NCI-H2107 (cell line): Measurements from ENCODE around the gene NOTUM.

Experiments used
- DNase-seq: peaks from one replicate; lab custom pipeline; 2025; lab: John Stamatoyannopoulos, UW

The NOTUM gene

DNA sequence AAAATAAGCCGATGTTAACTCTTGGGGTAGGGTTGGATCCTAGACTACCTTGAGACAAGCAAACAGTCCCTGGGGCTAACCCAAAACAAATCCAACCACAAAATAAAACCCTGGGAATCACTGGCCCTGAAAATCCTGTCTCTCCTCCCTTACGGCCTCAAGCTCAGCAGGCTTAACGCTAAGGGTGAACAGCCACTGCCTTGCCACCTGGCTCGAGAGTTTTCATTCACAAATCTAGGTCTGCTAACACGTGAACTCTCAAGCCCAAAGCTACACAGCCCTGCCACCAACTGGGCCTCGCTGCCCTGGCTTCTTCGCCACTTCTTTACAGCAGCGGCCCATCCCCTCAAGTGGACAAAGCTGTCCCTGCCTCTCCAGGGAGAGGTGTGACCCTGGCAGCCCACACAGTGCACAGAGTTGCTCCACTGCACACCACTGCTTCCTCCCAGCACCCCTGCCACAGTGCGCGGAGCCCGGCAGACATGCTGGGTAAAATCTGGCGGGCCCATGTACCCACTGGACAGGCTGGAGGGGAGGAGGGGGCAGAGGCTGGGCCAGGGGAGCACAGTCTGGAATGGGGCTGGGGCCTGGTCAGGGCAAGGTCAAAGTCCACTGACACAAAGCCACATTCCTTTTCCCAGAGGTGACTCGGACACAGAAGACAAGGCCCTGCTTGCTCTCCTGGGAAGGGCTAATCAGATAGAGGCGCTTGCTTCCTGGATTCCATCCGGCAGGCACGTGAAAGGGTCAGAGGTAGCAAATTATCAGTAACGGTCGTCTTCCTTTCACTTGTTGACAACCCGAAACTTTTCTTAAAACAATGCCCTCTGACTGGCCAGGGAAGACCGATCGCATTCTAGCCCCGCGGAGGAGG is 50.8 kb downstream of the NOTUM start:
- DNase-seq = no peak

DNA sequence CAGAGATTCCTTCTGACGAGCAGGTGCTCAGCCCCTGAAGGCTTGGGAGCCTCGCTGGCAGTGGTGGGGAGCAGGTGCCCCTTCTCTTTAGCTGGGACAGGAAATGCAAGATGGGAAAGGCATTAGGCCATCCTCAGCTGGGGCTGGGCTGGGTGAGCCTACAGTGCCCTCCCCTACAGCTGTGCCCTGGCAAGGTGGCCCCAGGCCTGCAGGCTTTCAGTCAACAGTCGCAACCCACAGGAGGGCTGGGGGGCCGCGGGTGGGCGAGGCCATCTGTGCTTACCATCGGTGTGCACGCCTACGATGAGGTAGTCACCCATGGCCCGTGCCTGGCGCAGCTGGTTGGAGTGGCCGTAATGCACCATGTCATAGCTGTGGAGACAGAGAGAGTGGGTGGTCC is 51.8 kb downstream of the NOTUM start:
- DNase-seq = no peak

DNA sequence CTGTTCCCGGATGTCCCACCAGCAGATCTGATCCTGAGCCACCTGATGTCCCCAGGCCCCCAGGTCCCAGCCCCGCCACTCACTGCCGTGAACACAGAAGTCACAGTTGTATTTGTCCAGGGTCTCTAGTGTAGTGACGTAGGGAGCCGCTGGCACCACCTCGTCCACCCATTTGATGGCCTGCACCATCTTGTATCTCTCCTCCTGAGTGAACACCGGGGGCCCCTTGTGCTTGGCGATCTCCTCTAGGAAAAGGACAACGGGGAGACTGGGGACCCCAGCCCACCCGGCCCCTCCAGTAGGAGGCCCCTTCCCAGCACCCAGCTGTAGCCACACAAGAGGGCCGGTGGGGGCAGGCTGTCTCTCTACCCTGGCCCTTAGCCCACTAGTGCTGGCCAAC is 52.2 kb downstream of the NOTUM start:
- no peak for DNase-seq

DNA sequence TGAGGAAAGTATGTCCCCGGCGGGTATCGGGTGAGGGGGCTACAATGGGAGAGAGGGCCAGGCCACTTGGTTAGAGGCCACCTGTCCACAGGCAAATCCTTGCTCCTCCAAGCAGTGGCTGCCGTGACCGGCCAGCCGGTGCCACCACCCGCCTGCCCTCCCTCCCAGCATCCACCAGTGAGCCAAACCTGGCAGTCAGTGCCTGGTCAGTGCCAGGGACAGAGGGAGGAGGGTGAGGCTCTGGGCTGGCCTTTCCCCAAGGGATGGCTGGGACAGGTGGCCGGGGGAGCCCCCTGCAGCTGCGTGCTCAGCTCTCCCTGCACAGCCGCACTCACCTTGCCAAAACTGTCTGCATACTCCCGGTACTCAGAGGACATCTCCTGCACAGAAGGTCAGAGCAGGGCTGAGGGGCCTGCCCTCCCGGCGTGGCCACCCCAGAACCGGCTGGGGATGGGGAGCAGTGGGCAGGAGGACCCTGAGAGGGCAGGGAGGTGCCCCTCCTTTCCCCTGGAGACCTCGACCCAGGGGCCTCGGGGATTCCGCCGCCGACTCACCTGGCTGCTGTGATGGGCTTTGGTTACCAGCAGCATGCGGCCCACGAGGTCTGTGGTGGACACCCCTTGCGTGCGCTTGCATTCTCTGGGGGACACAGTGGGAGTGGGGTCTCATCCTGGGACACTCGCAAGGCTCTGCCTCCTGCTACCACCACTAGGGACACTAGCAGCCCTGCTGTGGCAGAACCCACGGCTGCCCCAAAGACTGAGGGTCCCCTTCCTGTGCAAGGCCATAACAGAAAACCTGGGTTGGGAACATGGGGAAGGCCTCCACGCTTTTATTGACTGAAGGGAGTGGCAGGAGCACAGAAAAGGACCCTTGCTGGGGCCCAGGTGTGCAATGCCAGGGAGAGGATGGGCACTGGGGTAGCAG is 53.5 kb downstream of the NOTUM start:
- DNase-seq = no peak

DNA sequence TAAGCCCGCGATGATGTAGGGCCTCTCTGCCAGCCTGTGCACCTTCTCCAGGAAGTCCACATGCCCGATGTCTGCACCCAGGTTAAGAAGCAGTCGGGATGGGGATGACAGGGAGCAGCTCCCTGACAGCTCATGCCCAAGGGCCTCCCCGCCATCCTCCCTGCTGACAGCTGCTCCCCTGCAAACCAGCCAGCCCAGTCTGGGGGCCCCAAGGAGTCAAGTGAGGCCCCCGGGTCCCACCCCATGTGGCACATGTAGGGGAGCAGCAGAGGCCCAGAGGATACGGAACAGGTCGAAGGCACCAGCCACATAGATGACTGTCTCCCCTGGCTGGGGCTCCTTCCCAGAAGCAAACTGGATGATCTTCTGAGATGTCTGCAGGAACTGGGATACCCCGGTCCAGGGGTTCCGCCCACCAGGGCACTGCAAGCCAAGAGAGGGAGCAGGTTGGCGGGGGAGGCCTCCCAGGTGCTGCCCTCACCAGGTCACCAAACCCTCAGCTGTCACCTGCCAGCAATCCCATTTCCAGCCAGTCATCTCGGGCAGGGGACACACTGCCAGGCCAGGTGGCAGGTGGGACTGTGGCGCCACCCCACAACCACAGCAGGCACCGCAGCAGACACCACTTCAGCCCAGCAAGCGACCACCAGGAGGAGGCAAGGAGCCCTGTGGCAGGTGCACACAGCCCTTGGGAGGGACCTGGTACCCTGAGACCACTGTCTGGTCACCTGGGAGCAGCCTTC is 54.3 kb downstream of the NOTUM start:
- DNase-seq = no peak

DNA sequence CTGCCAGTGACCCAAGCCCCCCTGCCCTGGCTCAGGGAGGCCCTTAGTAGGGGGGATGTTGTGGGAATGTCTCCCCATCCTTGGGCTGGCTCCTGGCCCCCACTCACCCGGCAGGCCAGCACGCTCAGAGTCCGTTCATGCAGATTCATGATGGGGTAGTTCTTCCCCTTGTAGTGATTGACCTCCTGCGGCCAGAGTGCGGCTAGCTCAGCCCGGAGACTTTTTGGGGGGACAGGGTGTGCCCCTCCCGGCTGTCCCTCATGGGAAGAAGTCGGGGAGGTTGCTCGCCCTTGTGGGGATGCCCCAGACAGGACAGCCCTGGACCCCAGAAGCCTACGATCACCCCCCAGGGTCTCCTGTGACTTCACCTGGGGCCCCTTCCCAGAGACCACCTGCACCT is 55.0 kb downstream of the NOTUM start:
- no peak for DNase-seq

DNA sequence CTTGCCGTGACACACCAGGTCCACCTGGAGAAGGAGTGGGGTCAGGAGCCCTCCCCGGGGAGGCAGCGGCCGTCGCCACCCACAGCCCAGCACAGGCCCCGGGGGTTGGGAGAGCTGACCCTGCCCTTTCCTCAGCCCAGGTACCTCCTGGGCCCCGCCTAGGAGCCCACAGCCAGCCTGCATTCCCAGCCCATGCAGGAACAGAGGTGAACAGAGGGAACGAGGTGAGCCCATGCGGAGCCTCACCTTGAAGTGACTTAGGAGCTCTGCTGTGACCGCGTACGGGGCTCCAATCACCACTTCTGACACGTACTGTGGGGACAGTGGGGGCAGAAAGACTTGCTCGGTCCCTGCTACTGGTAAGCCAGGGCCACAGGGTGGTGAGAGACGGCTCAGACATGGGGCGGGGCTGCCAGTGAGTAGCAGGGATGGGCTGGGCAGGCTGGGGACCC is 55.5 kb downstream of the NOTUM start:
- DNase-seq = no peak

DNA sequence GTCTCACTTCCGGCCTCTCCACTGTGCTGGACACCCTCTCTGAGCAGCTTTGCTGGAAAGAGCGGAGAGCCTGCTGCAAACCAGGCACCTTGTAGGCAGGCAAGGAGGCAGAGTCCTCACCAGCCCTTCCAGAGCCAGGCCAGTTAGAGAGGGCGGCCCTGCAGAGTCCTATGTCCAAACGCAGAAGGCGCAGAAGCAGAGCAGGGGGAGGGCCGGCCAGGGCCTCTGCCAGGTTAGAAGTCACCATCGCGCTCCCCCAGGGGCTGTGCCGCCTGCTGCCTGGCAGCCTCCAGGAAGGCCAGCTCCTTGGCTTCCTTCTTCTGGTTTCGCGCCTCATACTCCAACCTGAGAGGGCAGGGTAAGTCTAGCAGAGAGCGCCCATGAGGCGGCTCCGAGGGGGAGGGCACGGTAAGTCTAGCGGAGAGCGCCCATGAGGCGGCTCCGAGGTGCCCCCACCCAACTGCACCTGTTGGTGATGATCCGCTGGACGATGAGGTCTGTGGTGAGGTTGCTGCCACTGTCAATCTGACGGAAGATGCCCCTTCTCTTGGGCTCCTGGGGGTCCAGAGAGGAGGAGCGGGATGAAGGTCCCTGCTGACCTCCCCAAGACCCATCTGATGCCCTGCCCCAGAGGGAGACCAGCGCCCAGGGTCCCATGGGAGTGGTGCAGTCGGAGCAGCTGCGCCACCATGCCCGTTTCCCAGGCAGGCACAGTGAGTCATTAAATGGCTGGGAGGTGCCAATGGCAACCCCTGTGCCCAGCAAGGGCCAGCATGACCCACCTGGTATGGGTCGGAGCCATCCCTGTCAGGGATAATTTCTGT is 56.2 kb downstream of the NOTUM start:
- DNase-seq = no peak

DNA sequence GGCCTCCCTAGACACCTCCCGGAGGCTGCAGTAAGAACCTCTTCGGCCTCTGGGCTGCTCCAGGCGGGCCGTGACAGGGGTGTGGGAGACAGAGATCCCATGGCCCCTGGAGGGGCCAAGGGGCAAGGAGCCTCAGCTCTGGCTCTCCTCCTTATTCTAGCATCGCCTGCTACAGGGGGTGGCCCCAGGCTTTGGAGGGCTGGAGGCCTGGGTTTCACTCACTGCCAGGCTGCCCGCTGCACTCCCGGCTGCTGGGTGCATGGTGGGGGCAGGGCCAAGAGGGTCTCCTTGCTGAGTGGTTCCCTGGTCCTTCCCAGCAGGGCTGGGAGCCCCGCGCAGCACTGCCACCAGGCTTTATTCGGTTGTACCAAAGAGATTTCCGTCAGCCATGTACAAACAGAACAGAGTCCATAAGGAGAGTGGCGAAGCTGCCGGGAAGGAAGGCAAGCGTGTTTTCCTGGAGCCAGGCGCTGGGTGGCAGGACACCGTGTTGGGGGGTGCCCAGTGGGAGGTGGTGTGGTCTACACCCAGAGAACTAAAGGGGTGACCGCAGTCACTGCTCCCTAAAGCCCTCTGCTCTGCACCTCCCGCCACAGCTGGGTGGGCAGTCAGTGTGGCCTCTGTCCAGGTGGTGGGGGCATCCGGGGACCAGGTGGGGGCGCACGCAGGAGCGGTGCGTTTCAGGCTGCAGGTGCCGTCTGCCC is 56.9 kb downstream of the NOTUM start:
- DNase-seq = no peak

DNA sequence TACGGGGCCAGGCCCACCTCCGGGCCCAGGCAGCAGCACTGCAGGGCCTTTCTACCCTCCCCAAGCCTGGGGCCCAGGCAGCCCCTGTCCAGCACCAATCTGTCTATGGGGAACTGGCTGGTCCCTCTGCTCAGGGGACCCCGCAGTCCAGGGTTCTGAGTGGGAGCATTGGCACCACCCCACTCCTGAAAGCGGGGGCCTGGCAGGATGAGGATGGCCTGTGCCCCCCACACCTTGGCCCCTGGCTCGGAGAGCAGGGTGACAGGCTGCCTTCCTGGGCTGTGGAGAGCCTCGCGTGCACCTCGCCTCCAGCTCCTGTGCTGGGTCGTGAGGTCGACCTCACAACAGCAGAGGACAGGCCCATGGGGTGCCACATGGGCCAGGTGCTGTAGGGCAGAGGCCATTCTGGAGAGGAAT is 57.6 kb downstream of the NOTUM start:
- DNase-seq = no peak

DNA sequence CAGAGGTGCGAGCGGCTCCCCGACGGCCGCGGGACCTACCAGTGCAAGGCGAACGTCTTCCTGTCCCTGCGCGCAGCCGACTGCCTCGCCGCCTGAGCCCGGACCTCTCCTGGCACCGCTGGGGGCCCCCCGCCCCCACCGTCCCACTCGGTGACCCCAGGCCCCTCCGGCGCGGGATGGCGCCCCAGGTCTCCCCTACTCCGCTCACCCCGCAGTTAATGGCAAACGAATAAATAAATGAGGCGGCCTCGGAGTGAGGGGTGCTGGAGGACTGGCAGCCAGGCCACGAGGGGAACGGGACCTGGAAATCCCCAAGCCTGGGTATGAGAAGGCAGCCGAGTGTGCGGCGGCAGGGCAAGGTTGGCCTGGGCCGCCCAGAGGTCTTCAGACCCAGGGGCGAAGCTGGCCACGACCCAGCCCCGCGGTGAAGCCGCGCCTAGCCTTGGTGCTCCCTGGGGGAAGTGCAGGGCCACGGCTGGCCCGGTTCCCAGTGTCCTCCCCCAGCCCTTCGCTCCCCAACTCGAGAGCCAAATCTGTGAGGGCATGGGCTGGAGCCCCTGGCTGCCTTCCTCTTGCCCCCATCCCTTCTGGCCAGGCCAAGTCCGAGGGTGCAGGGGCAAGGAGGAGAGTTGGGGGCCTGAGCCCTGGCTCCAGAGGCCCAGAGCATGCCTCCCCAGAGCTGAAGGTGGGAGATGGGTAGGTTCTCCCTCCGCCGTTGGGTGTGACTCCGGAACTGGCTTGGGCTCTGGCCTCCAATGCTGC is 58.2 kb downstream of the NOTUM start:
- no peak for DNase-seq
